AML-193 (cell line): ENCODE data around the gene ADAMTS19.
"Not testable (repeated sequence)": the region's sequence is repeated elsewhere in the genome, so short reads cannot be mapped to it uniquely, and the experiment has no call there.

Experiments
- DNase-seq, 2 experiments: peaks; one replicate each; lab custom pipeline; 2025; lab: John Stamatoyannopoulos, UW

Gene ADAMTS19

DNA sequence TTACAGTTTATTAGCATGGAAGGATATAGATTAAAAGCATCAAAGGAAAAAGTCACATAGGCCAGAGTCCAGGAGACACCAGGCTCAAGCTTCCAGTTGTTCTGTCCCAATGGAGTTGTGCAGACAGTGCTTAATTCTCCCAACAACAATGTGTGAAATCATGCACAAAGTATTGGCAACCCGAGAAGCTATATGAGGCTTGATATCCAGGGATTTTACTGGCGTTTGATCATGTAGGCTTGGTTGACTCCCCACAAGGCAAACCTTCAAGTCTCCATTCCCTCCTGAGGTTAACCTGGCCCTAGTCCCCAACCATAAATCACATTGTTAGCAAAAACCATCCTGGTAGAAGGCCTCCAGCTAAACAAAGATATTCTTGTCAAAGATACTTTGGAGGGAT lies 141.5 kb downstream of the ADAMTS19 start:
- no peak for DNase-seq

DNA sequence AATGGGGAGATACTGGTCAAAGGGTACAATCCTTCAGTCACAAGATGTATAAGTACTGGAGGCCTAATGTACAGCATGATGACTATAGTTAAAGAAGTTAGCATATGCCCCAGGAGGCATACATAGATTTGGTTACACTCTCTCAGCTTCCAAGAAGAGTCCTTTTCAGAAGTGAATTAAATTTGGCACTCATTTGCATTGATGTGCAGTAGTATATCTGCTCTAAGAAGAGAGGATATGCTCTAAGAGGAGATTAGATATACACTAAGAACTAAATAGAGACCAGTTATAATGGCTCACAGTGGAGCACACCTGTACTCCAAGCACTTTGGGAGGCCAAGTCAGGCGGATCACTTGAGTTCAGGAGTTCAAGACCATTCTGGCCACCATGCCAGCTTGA lies 148.3 kb downstream of the ADAMTS19 start:
- DNase-seq: no peak

DNA sequence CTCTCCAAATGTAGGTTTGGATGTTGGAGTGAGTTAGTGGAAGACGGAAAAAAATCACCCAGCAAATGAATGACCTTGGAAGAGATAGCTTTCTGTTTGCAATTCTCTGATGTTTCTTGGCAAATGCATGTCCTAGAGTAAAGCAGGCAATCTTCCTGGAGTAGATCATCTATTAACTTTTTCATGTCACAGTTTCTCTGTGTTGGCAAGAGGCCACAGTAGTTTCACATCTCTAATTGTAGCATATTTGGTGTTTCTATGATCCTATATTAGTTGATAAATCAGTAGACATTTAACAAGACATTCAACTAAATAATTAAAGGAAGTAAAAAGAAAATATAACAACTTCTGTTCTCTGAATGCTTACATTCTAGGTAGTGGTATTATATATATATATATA lies 149.6 kb downstream of the ADAMTS19 start:
- no peak for DNase-seq

DNA sequence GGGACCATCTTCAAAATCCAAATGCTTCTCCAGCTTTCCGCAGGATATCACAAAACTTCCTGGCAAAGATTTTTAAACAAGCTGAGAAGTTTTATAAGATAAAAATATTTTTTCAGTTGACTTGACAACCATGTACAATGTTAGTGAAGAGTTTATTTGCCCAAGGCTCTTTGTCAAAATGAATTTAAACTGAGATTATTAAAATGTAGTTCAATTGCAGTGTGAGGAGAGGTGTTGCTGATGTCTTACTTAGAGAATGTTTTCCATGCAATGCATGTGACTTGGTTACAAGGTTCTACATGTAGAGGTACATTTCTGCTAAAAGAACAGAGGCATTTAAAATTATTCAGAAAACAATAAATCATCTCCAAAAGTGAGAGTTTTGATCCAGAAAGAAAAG lies 156.4 kb downstream of the ADAMTS19 start:
- no peak for DNase-seq

DNA sequence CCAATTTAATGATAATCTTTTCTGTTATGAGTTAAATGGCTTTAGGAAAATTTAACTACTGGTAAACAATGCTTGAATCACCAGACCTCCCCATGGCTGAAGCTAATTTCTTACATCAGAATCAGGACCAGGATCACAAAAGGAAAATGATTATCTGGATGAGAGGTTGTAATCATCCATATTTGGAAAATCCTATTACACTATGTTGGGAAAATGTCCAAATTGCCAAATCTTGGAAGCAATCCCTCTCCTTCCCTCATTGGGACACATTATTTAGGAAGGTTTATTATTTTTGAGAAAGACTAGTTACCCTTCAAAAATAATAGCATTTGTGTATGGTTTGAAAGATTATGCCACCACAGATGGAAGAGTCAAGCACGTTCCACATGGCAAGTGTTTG lies 157.1 kb downstream of the ADAMTS19 start:
- DNase-seq: no peak

DNA sequence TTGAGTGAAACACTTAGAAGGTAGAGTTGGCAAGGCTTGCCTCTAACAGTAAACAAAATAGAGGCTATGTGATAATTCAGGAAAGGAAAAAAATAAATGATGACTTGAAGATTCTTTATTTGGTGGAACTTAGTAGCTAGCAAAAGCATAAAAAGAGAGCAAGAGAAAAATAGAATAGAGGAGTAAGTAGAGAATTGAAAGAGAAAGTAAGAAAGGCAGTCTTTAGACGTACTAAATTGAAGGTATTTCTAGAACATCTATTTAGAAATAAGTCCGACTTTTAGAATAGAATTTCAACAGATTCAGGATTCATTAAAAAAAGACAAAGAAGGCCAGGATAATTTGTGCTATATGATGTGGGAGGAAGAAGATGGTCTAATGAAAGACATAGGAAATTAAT lies 159.7 kb downstream of the ADAMTS19 start:
- DNase-seq: no peak

DNA sequence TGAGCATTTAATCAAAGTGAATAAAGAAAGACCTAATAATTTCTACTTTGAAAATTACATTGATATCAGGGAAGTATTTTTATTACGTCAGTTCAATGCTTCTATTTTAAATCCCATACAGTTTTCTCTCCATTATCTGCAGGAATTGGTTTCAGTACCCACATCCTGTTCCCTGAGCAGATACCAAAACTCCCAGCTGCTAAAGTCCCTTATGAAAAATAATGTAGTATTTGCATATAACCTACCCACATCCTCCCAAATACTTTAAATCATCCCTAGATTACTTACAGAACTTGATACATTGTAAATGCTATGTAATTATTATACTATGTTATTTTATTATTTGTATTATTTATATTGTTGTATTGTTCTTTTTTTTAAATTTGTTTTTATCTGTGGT lies 162.4 kb downstream of the ADAMTS19 start:
- DNase-seq: no peak

DNA sequence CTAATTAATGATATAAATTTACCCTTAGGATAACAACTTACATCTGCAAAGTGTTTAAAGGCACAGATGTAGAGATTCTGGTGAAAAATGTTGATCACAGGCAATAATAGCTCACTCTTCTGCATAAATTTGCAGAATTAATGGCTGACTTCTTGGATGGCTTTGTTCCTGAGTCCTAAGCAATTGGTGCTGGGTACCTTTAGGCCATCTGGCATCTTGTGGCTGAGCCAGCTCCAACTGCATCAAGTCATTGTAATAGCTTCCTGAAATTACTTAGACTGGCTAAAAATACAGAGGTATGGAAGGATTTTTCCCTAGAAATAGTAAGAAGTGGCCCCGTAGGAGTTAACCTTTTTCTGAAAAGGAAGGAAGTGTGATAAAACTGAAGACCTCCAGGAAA lies 169.5 kb downstream of the ADAMTS19 start:
- DNase-seq: no peak

DNA sequence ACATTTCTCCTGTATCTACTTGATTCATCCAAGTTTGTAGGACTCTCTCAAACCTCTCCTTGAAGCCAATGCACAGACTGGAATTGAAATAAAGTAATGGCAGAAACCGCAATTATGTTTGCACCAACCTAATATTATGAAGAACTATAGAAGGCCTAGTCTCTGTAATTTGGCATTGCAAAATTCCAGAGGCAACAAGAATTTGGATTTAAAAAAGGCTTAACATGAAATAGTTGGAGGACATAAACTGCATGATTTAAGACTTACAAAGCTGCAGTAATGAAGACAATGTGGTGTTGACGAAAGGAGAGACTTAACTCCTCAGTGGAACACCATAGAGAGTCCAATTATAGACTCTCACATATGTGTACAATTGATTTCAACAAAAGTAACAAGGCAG lies 170.0 kb downstream of the ADAMTS19 start:
- no peak for DNase-seq

DNA sequence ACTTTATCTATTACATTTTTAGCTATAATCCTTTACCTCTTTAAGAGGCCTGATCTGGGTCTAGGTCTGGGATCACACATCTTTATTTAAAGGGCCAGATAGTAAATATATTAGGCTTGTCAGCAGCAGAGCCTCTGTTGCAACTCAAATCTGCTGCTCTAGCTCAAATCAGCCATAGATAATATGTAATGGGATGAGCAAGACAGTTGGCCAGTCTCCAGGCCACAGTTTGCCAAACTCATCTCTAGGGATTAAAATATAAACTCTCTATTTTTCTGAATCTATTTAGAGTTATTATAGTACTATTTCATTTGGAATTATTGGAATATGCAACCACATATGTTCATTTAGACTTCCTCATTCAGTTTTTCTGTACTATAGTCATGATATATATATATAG lies 171.9 kb downstream of the ADAMTS19 start:
- no peak for DNase-seq

DNA sequence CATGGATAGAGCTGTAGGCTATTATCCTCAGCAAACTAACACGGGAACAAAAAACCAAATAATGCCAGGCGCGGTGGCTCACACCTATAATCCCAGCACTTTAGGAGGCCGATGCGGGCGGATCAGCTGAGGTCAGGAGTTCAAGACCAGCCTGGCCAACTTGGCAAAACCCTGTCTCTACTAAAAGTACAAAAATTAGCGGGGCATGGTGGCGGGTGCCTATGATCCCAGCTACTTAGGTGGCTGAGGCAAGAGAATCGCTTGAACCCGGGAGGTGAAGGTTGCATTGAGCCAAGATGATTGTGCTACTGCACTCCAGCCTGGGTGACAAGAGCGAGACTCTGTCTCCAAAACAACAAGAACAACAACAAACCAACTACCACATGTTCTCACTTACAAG lies 177.4 kb downstream of the ADAMTS19 start:
- not testable (repeated sequence) for DNase-seq

DNA sequence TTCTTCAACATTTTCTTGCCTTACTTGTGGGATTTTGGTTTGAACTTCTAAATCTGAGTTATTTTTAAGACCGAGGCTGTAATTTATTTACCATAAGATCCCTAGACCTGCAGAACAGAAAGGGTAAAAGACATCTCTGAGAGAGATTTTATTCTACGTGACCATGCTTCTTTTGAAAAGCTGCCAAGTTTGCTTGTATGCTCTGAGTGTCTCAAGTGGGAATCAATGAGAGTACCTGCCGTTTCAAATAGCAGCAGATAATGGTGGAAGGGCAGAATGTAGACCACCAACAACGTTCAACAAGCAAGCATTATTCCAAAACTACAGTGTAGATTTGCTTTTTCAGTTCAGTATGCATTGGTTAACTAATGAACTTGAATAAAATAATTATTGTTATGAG lies 179.2 kb downstream of the ADAMTS19 start:
- DNase-seq: no peak

DNA sequence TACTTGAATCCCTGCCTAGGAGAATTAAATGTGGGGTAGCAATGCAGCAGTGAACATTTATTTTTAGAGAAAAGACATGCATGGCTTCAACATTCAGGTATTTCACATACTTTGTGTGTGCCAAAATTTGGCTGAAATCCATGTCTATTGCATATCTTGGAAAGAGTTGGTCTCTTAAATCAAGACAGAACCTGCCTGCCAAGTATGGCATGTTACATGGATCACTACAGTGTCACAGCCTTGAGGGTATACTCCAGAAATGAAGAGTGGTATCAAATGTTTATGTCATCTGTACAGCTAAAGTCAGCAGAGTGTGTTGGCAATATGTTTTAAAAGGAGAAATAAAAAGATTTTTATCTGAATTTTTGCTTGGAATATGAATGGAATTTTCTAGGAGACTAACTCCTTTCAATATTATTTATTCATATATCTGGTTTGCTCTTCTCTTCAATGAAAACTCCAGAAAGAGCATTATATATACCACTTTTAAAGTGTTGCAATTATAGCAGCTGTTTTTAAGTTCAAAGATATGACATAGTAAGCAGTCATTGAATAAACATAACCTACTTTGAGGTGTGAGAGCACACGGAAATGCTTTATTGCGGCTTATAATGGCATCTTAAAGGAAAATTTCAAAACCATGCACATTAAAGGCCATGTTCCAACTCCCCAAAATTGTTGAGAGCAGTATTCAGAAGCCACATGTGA lies 192.4 kb downstream of the ADAMTS19 start:
- no peak for DNase-seq

DNA sequence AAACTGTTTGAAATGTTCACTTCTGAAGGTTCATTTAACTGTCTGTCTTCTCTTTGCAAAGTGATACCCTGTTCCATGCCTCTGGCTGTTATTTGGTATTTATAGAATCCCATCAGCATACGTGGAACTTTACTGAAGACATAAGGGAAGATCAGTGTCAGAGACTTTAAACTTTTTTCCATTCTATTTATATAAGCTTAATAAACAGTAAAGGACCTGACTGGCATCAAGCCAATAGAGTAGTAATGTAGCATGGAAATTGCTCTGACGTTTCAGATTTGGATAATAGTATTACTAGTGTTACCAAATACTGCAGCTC lies 192.9 kb downstream of the ADAMTS19 start:
- no peak for DNase-seq

DNA sequence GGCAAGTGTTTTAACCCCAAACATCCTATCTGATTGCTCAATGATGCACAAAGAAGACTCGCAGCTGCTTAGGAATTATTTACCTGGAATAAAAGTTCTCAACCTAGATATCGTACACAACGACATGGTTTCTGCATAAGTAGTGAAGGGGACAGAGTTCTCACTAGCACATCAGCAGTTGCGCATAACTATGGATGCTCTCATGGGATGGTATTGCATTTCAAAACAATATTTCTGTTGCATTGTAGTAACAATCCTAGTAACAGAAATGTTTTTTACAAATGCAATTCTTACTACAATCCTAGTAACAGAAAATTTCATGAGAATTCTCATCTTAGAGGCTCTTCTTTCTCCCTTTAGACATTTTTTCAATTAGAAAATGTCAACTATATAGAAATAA lies 193.3 kb downstream of the ADAMTS19 start:
- no peak for DNase-seq

DNA sequence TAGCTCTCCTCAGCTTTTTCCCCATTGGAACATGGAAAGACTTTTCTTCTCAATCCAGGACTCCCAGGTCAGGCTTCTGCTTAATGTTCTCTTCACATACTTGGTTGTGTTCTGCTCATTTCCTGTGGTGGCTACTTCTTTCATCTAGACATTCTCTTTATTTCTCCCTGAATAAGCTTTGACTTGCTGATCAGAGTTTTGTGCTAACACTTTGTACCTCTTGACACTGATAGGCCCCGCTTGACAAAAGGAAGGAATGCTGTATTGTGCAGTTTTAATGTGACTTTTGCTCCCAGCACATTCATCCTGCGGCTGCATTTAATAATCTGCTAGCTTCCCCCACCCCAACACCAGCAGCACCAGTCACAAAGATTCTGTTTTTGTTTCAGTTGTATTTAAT lies 196.9 kb downstream of the ADAMTS19 start:
- DNase-seq: no peak

DNA sequence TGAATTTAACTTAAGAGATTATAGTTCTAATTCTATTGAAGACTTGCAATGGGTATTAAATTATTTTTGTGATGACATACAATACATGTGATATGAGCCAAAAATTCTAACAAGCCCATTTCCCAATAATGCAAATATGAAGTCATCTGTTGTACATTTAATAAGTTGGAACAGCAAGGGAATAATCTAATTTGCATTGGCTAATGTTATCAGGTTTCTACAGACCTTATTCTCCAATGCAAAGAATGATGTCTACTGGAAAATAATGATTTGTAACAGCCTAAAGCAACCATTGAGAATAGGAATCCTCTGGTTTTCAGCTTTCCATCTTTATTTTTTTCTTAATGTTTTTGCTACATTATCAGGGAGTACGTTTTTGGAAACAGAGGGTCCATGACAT lies 198.7 kb downstream of the ADAMTS19 start:
- DNase-seq: no peak

DNA sequence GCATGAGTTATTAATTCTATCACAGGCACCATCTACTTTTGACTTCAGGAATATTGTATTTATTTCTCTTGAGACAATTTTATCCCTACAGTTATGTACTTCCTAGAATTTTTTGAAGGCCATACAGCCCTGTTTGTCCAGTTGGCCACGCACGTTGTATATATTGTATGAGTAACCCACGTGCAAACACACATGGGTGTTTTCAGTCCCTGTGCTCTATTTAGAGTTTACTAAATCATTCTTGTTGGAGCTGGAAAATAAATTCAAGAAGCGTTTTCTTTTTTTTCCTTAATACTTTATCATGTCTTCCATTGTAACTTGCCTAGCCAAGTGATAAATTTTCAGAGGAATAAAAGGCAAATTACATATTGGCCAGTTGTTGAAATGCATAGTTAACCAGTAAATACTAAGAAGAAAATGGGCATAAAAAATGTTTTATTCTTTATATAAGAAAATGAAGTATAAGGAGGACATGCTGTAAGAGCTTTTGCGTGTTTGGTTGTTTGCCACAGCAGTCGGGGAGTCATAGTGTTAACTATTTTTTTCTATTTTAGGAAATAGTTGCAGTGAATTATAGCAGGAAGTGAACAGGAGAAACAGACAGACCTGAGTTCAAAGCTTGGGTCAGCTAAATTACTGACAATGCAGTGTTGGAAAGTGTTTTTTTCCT lies 201.4 kb downstream of the ADAMTS19 start:
- no peak for DNase-seq

DNA sequence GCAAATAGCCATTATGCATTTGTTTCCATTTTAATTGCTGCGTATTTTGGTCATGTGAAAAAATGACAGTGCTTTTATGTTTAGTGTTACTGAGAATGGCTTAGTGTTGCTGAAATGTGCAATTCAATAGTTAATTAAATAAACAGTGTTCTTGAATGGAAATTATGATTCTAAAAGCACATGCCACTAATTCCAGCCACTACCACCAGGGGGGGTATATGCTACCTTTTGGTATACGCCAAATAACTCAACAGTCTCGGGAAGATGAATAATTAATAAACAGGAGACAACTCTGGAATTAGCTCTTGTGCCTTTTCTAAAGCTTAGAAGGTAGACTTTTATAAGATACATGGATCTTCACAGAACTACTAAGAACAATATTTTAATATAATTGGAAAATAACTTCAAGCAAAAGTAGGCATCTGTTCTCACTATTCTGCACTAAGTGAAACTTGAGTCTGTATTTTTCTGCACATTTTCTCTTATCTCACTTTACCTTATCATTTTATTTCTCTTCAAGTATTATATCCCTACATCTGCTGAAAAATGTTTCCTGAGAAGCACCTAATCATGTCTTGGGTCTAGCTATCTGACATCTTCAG lies 204.3 kb downstream of the ADAMTS19 start:
- DNase-seq: peak; percentile 2 to 22

DNA sequence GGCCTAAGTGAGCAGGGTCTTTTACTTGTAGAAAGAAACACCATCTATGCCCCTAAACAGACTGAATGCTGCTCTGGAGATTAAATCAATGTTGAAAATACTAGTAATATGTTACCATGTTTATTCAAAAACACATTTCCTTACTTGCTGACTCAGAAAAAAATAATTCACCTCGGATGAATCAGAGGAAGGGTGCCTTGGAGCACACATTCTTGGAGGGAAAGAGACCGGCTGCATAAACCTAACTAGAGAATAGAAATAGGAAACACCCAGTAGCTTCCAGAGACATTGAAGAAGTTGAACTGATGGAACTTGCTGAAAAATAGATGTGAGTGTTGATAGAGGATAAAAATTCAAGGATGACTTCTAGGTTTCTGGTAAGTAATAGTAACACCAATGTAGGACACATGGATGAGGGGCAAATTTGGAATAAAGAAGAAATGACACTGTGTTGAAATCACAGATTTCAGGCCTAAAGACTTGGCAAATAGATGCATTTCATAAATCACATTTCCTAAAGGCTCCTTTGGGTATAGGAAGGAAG lies 210.9 kb downstream of the ADAMTS19 start:
- DNase-seq: no peak

DNA sequence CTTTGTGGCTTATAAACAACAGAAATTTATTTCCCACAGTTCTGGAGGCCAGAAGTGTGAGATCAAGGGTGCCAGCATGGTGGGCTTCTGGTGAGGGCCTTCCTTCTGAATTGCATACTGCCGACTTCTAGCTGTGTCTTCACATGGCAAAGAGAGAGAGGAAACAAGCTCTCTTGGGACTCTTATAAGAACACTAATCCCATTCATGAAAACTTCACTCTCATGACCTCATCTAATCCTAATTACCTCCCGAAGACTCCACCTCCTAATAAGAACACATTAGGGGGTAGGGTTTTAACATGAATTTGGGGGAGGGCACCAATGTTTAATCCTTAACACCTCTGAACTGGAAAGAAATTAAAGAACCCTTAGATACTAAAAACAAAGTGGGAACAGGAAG lies 211.9 kb downstream of the ADAMTS19 start:
- no peak for DNase-seq

DNA sequence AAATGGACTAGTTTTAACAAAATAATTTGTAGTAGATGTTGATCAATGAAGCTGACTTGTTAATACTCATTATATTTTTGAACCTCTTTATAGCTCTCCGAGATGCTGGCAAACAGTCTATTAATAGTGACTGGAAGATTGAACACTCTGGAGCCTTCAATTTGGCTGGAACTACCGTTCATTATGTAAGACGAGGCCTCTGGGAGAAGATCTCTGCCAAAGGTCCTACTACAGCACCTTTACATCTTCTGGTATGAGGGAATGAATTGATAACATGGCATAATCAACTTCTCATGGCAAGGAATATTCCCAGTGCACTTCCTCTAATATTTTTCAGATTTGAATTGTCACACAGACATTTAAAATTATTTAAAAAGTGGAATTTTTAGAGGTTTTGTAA lies 219.6 kb downstream of the ADAMTS19 start:
- no peak for DNase-seq

DNA sequence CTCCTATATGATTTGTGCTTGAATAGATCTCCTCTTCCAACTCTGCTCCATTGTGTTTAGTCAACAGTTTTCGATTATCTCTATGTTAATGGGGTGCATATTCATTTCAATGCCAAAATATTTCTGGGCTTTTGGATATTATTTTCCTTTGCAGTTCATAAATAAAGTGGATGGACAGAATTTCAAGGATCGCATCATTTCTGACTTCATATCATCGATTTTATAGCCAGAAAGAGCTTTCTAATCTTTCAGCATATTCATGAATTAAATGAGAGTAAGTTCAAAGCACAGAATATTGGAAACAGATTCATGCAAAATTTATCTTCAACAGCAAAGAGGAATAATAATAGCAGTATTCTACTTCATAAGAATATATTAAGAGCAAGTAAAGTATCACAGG lies 227.8 kb downstream of the ADAMTS19 start:
- DNase-seq: no peak

DNA sequence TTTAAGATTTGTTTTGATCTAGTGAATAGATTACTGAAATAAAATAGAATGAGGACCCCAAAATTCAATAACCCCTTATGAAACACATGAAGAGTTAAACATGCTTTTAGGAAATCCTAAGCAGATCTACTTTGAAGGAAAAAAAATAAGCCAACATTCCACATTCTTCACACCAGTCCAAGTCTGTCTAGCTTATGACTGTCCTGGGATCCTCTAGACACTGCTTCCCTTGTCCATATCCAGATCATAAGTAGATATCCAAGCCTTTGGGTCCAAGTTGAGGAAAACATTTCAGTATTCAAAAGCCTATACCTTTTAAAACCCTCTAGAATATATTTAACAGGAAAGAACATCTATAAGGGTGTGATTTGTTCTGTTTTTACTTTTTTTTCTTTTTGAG lies 228.9 kb downstream of the ADAMTS19 start:
- DNase-seq: no peak
